SK-N-SH treated with all-trans-retinoic acid at 6 μM for 48 hours (cell line): ENCODE results near the gene NBAS.

Experiments
- ATAC-seq: fragments of 200-7000 bp; cut with Tn5 transposase; 3 replicates; pipeline ENCODE4 v1.9.1; 2020; ENCODE audit warnings: mild to moderate bottlenecking, moderate library complexity
- ARNTL ChIP-seq: fragments of 450-650 bp; formaldehyde crosslinking; IDR thresholded peaks from 2 replicates; pipeline ENCODE4 v1.5.0; 2020; ENCODE audit warnings: low read depth, mild to moderate bottlenecking, moderate library complexity, borderline replicate concordance
- CREB5 ChIP-seq: fragments of 250-450 bp; sonication (Bioruptor Pico); IDR thresholded peaks from 2 replicates; pipeline ENCODE4 v1.5.1; 2020; ENCODE audit warnings: low read depth, mild to moderate bottlenecking, moderate library complexity
- CSDC2 ChIP-seq: fragments of 250-450 bp; sonication (Bioruptor Pico); IDR thresholded peaks from 2 replicates; pipeline ENCODE4 v1.5.0; 2020; ENCODE audit warnings: mild to moderate bottlenecking, moderate library complexity
- ESRRG ChIP-seq: fragments of 250-450 bp; sonication (Bioruptor Pico); IDR thresholded peaks from 2 replicates; pipeline ENCODE4 v1.6.1; 2021; ENCODE audit warnings: mild to moderate bottlenecking
- GLIS3 ChIP-seq: fragments of 250-450 bp; sonication (Bioruptor Pico); IDR thresholded peaks from 2 replicates; pipeline ENCODE4 v1.5.0; 2020; ENCODE audit warnings: mild to moderate bottlenecking, moderate library complexity
- ISL1 ChIP-seq: fragments of 250-450 bp; sonication (Bioruptor Pico); IDR thresholded peaks from 2 replicates; pipeline ENCODE4 v2.1.2; 2022; ENCODE audit warnings: mild to moderate bottlenecking, moderate library complexity
- OSR1 ChIP-seq: fragments of 250-450 bp; sonication (Bioruptor Pico); IDR thresholded peaks from 2 replicates; pipeline ENCODE4 v1.8.0; 2022; ENCODE audit warnings: moderate library complexity, mild to moderate bottlenecking, inconsistent platforms
- PPARA ChIP-seq: fragments of 250-450 bp; sonication (Bioruptor Pico); IDR thresholded peaks from 2 replicates; pipeline ENCODE4 v1.5.0; 2020; ENCODE audit warnings: mild to moderate bottlenecking, borderline replicate concordance
- RARB ChIP-seq: fragments of 250-450 bp; sonication (Bioruptor Pico); IDR thresholded peaks from 2 replicates; pipeline ENCODE4 v1.8.0; 2021; ENCODE audit warnings: mild to moderate bottlenecking, moderate library complexity
- SNAI2 ChIP-seq: fragments of 250-450 bp; sonication (Bioruptor Pico); IDR thresholded peaks from 2 replicates; pipeline ENCODE4 v1.5.0; 2020; ENCODE audit warnings: mild to moderate bottlenecking, moderate library complexity
- TCF4 ChIP-seq: fragments of 250-450 bp; sonication (Bioruptor Pico); IDR thresholded peaks from 2 replicates; pipeline ENCODE4 v1.8.0; 2021; ENCODE audit warnings: mild to moderate bottlenecking, moderate library complexity, borderline replicate concordance
- TSHZ2 ChIP-seq: fragments of 250-450 bp; sonication (Bioruptor Pico); IDR thresholded peaks from 2 replicates; pipeline ENCODE4 v1.5.0; 2020; ENCODE audit warnings: mild to moderate bottlenecking, moderate library complexity
- ZFP3 ChIP-seq: fragments of 250-450 bp; sonication (Bioruptor Pico); IDR thresholded peaks from 2 replicates; pipeline ENCODE4 v1.5.0; 2020; ENCODE audit warnings: mild to moderate bottlenecking, moderate library complexity
- ZFP30 ChIP-seq: fragments of 450-650 bp; formaldehyde crosslinking; IDR thresholded peaks from 2 replicates; pipeline ENCODE4 v1.5.0; 2022; ENCODE audit warnings: mild to moderate bottlenecking, moderate library complexity
- ZNF70 ChIP-seq: fragments of 450-650 bp; formaldehyde crosslinking; IDR thresholded peaks from 2 replicates; pipeline ENCODE4 v1.5.0; 2020; ENCODE audit warnings: mild to moderate bottlenecking, moderate library complexity
- ZNF8 ChIP-seq: fragments of 450-650 bp; formaldehyde crosslinking; IDR thresholded peaks from 2 replicates; pipeline ENCODE4 v1.5.0; 2020; ENCODE audit warnings: mild to moderate bottlenecking, moderate library complexity
- TF ChIP-seq, protein P1 (sequence below): fragments of 250-450 bp; sonication (Bioruptor Pico); IDR thresholded peaks from 2 replicates; pipeline ENCODE4 v1.5.1; 2021; ENCODE audit warnings: mild to moderate bottlenecking, moderate library complexity
- TF ChIP-seq, protein P2 (sequence below): fragments of 250-450 bp; sonication (Bioruptor Pico); IDR thresholded peaks from 2 replicates; pipeline ENCODE4 v1.8.0; 2021; ENCODE audit warnings: low read depth, mild to moderate bottlenecking, moderate library complexity, borderline replicate concordance
- TF ChIP-seq, protein P3 (sequence below): fragments of 250-450 bp; sonication (Bioruptor Pico); IDR thresholded peaks from 2 replicates; pipeline ENCODE4 v1.8.0; 2020; ENCODE audit warnings: mild to moderate bottlenecking, moderate library complexity, borderline replicate concordance

Gene NBAS

DNA sequence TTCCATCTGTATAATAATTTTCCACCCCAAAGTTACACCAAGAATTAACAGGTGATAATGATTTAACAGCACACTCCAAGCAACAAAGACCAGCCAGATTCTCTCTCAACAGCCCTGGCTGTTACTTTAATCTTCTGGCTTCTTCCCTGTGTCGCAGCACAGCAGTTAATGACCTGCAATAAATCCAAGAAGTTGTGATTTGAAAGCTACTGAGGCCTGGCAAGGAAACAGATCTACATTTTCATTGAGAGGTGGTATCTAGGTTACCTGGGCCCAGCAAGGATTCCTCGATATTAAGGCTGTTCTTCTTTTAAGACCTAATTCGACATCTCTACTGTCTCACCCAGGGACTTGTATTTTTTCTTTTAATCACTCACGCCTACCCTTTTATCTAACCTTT, 433.8 kb downstream of the NBAS start:
- TF ChIP-seq ARNTL (no peak), ZFP30 (CRISPR knock-in tag) (no peak), TCF4 (CRISPR knock-in tag) (no peak), CREB5 (CRISPR knock-in tag) (no peak), CSDC2 (CRISPR knock-in tag) (no peak), RARB (CRISPR knock-in tag) (no peak), TSHZ2 (no peak), ESRRG (CRISPR knock-in tag) (no peak), ISL1 (CRISPR knock-in tag) (no peak), OSR1 (CRISPR knock-in tag) (no peak)
- TF ChIP-seq, protein P1, sequence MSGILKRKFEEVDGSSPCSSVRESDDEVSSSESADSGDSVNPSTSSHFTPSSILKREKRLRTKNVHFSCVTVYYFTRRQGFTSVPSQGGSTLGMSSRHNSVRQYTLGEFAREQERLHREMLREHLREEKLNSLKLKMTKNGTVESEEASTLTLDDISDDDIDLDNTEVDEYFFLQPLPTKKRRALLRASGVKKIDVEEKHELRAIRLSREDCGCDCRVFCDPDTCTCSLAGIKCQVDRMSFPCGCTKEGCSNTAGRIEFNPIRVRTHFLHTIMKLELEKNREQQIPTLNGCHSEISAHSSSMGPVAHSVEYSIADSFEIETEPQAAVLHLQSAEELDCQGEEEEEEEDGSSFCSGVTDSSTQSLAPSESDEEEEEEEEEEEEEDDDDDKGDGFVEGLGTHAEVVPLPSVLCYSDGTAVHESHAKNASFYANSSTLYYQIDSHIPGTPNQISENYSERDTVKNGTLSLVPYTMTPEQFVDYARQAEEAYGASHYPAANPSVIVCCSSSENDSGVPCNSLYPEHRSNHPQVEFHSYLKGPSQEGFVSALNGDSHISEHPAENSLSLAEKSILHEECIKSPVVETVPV, result no peak
- ATAC-seq, result no peak

DNA sequence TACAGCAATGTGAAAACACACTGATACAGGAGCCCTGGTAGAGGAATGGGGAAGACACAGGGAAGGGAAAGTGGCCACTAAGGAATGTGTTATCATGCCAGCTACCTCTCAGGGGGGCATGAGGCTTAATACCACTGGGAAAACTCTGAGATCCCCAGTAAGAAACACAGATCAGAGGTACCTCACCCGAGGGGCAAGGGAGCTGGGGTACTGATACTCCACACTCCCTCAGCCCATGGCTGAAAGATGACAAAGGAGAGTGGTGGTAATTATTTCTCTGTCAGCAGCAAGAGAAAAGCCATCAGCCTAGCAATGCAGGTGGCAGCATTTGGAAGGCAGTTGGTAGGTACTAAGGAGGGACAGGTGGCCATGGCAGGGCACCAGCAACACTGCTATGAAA, 434.8 kb downstream of the NBAS start:
- no peak for ATAC-seq
- no peak for TF ChIP-seq SNAI2 (CRISPR knock-in tag)
- TF ChIP-seq, protein P2, sequence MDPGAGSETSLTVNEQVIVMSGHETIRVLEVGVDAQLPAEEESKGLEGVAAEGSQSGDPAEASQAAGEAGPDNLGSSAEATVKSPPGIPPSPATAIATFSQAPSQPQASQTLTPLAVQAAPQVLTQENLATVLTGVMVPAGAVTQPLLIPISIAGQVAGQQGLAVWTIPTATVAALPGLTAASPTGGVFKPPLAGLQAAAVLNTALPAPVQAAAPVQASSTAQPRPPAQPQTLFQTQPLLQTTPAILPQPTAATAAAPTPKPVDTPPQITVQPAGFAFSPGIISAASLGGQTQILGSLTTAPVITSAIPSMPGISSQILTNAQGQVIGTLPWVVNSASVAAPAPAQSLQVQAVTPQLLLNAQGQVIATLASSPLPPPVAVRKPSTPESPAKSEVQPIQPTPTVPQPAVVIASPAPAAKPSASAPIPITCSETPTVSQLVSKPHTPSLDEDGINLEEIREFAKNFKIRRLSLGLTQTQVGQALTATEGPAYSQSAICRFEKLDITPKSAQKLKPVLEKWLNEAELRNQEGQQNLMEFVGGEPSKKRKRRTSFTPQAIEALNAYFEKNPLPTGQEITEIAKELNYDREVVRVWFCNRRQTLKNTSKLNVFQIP (CRISPR knock-in tag), result no peak
- TF ChIP-seq, protein P1, result no peak
- no peak for TF ChIP-seq PPARA (CRISPR knock-in tag)
- no peak for TF ChIP-seq GLIS3 (CRISPR knock-in tag)
- no peak for TF ChIP-seq ZNF8 (CRISPR knock-in tag)
- no peak for TF ChIP-seq ZFP30 (CRISPR knock-in tag)
- no peak for TF ChIP-seq ESRRG (CRISPR knock-in tag)
- no peak for TF ChIP-seq OSR1 (CRISPR knock-in tag)
- no peak for TF ChIP-seq TCF4 (CRISPR knock-in tag)
- TF ChIP-seq TSHZ2, result no peak
- TF ChIP-seq, protein P3, sequence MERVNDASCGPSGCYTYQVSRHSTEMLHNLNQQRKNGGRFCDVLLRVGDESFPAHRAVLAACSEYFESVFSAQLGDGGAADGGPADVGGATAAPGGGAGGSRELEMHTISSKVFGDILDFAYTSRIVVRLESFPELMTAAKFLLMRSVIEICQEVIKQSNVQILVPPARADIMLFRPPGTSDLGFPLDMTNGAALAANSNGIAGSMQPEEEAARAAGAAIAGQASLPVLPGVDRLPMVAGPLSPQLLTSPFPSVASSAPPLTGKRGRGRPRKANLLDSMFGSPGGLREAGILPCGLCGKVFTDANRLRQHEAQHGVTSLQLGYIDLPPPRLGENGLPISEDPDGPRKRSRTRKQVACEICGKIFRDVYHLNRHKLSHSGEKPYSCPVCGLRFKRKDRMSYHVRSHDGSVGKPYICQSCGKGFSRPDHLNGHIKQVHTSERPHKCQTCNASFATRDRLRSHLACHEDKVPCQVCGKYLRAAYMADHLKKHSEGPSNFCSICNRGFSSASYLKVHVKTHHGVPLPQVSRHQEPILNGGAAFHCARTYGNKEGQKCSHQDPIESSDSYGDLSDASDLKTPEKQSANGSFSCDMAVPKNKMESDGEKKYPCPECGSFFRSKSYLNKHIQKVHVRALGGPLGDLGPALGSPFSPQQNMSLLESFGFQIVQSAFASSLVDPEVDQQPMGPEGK (CRISPR knock-in tag), result no peak
- no peak for TF ChIP-seq ZNF70
- TF ChIP-seq RARB (CRISPR knock-in tag), result no peak
- no peak for TF ChIP-seq ARNTL
- no peak for TF ChIP-seq ISL1 (CRISPR knock-in tag)
- no peak for TF ChIP-seq CSDC2 (CRISPR knock-in tag)
- no peak for TF ChIP-seq ZFP3 (CRISPR knock-in tag)
